Spinal cord (tissue), 10 donors: ENCODE results near the gene ATP5PD. TPM values are rescaled to one million over a fixed set of nuclear protein-coding genes. Genes with fewer than 3 reads are reported as not detected.

ENCODE experiments used
- DNase-seq, 6 donors: peaks; one replicate each; pipeline versions ENCODE4 v3.0.0 to v3.0.0-alpha.2; 2013 to 2015; ENCODE audit warnings: low spot score in 6 of 6, low read depth in 4 of 6
- H3K27ac ChIP-seq: one replicate; pipeline ENCODE4 v1.5.1; 2013; ENCODE audit warnings: low read depth, low read length, control low read depth
- H3K27me3 ChIP-seq: one replicate; pipeline ENCODE4 v1.6.1; 2013; ENCODE audit warnings: low read length; ENCODE audit not compliant: control insufficient read depth, insufficient read depth
- H3K36me3 ChIP-seq: one replicate; pipeline ENCODE4 v1.6.1; 2013; ENCODE audit warnings: low read length; ENCODE audit not compliant: control insufficient read depth, insufficient read depth
- H3K4me1 ChIP-seq: one replicate; pipeline ENCODE4 v1.6.1; 2013; ENCODE audit warnings: low read length; ENCODE audit not compliant: control insufficient read depth, insufficient read depth
- H3K4me3 ChIP-seq: one replicate; pipeline ENCODE4 v1.5.1; 2013; ENCODE audit warnings: low read depth, low read length, control low read depth
- H3K9me3 ChIP-seq: one replicate; pipeline ENCODE4 v1.6.1; 2013; ENCODE audit warnings: low read length; ENCODE audit not compliant: control insufficient read depth, insufficient read depth
- WGBS: methylation state at CpG from one replicate; pipeline ENCODE4 v1.1.5; 2013; ENCODE audit warnings: missing lambda C conversion rate; ENCODE audit not compliant: insufficient coverage; 5-methylcytosine and 5-hydroxymethylcytosine counted together
- polyA plus RNA-seq, 2 donors: library from polyadenylated mRNA; unstranded; fragments of 120-200 nt; gene quantifications; one replicate each; pipeline ENCODE4 v1.2.1, GENCODE V29; 2013; ENCODE audit not compliant: insufficient read length in 2 of 2
- total RNA-seq, 2 donors: library from RNA; depleted of rRNA in 1 of 2; stranded (reverse); fragments of 120-200 nt in 1 of 2; fragments of >200 nt in 1 of 2; gene quantifications; one replicate each; pipeline versions ENCODE4 v1.2.3 to v1.2.4, GENCODE V29; 2013 to 2014
- donor health status: healthy.

Gene ATP5PD
- total and polyA plus RNA-seq, 4 donors = 145 to 326 (median 304) TPM

DNA sequence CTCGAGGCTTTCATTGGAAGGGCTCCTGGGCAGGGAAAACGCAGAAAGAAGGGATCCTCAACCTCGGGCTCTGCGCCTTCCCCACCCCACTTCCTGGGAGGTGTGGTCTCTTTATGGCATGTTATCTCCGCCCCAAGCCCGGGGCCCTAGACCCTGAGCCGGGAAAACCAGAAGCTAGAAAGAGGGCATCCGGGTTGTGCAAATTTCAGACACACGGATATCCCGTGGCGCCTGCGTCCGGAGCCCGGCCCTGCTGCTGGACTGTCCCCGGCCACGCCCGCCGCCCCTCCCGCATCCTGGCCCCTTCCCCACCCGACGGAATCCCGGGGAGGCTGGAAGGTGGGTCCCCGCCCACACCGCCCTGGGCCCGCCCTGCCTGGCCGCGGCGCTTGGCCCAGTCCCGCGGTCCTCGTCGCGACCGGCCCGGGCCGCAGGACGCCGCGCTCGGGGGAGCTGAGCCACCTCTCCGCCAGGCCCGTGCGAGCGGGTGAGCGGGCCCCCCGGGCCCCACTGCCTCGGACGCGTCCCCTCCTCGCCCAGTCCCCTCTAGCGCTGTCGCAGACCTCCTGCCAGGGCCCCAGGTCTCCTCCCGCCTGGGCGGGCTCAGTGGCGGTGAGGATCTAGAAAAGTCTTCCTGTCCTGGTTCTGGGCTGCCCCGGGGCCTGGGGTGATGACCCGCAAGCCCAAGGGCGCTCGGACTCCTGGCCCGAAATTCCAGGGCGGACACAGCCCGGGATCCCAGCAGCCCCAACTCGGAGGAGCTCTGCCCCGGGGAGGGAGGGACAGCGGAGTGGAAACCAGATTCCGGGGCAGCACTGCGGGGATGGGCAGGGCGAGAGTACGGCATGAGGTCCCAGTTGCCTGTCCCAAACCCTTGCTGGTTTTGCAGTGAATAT is 41.0 kb upstream of the ATP5PD start, which contains the start of gene SLC16A5:
SLC16A5 (plus strand) TSS at position 397 of the 896 bp plus-strand sequence. CDS start 5,683 bp downstream, outside the sequence.
- peak in 2 of 6 donors; percentile 51 to 66 for DNase-seq
- H3K27ac ChIP-seq = peak within 1 kb of the TSS; percentile 82

DNA sequence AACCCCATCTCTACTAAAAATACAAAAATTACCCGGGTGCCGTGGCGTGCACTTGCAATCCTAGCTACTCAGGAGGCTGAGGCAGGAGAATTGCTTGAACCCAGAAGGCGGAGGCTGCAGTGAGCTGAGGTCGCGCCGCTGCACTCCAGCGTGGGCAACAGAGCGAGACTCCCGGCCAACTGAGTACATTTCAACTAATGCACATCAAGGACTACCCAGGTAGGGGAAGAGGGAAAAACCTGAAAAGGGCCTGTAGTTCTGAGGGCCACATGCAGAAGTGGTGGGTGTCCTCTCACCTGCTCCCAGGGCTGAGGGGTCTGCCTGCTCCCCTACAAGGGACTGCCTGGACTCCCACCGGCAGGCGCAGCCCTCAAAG is 40.4 kb upstream of the ATP5PD start:
- WGBS = 39% methylated on average over 3 of the region's 12 CpGs
- H3K27ac ChIP-seq = peak overlapping the region; percentile 63

More for the DNA sequence above, 41.0 kb upstream of the ATP5PD start, which contains the start of gene SLC16A5:
- peak within 1 kb of the TSS; percentile 43 for H3K4me3 ChIP-seq
- H3K4me1 ChIP-seq = peaks cover 34% of the 10 kb centered on the region
- 4% methylated on average over 65 of the region's 69 CpGs for WGBS
- H3K9me3 ChIP-seq = no peaks in the 10 kb centered on the region
- H3K36me3 ChIP-seq = no peaks in the 10 kb centered on the region
- H3K27me3 ChIP-seq = peaks cover 10% of the 10 kb centered on the region

DNA sequence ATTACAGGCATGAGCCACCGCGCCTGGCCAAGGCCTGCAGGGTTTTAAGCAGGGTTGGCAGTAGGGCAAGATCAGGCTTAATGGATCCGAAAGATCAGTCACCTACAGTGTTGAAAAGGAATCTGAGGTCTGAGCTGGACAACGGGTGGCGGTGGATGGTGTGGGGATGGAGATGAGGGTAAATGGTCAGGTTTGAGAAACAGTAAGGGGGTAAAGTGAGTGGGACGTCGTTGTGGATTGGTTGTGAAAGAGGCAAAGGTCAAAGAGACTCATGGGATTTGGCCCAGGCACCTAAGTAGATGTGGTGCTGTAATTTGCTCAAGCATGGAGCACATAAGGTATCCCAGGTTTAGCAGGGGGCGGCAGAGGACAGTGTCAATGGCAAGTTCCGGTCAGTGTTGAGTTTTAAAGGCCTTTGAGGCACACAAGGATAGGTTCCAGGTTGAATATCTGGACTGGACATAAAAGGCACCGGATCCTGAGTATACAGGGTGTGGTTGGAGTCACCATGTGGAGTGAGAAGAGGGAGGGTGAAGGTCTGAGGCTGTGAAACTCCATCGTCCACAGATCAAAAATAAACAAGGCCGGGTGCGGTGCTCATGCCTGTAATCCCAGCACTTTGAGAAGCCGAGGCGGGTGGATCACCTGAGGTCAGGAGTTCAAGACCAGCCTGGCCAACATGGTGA is 39.9 kb upstream of the ATP5PD start:
- peaks cover 32% of the 10 kb centered on the region for H3K4me1 ChIP-seq
- no peak overlapping the region for H3K4me3 ChIP-seq
- H3K27ac ChIP-seq = no peak overlapping the region
- no peak for DNase-seq
- peaks cover 10% of the 10 kb centered on the region for H3K27me3 ChIP-seq
- H3K36me3 ChIP-seq = no peaks in the 10 kb centered on the region
- 84% methylated on average over 13 of the region's 15 CpGs for WGBS
- H3K9me3 ChIP-seq = no peaks in the 10 kb centered on the region

More for the DNA sequence above, 40.4 kb upstream of the ATP5PD start:
- Histone ChIP-seq H3K4me3 (peak overlapping the region; percentile 22), H3K27me3 (peaks cover 10% of the 10 kb centered on the region), H3K9me3 (no peaks in the 10 kb centered on the region), H3K4me1 (peaks cover 34% of the 10 kb centered on the region), H3K36me3 (no peaks in the 10 kb centered on the region)
- DNase-seq = no peak

DNA sequence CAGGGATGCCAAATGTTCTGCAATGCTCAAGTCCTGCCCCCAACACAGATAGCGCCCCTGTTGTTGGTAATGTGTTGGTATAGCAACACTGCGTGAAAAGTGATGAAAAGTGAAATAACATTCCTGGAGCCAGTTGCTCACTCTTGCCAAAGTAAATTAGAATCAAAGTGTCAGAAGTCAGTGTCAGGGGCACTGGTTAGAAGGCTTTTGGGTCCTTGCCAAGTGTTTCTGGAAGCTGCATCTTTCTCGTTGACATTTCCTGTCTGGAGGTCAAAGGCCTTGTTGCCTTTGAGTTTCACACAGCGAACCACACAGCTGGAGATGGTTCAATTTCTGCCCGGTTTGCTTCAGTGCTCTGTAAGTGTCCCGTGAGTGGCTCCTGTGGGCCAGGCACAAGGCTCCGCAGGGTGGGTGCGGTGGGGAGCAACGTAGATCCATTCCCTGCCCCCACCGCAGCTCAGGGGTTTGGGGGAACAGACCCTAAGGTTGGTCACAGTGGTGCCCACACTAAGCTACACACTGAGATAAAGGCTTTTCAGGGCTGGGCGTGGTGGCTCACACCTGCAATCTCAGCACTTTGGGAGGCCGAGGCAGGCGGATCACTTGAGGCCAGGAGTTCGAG is 37.4 kb upstream of the ATP5PD start:
- Histone ChIP-seq H3K27ac (no peak overlapping the region), H3K36me3 (no peaks in the 10 kb centered on the region), H3K4me1 (peaks cover 30% of the 10 kb centered on the region), H3K27me3 (peaks cover 10% of the 10 kb centered on the region), H3K9me3 (no peaks in the 10 kb centered on the region), H3K4me3 (no peak overlapping the region)
- WGBS = 58% methylated on average over 12 of the region's 14 CpGs
- peak in 1 of 6 donors; percentile 69 for DNase-seq

DNA sequence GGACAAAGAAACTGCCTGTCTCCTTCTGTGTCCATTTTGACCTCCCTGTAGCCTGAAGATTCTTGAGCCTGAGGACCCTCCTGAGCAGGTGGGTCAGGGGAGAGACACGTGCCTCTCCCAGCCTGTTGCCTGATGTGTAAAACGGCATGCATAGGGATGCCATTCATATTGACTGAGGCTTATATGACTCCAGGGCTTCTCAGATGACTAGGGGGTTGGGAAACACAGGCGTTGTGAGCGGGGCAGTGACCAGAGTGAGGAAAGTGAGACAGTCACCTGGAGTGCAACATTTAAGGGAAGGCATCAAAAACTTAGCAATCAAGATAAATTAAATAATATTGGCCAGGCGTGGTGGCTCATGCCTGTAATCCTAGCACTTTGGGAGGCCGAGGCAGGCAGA is 35.9 kb upstream of the ATP5PD start:
- Histone ChIP-seq H3K27ac (no peak overlapping the region), H3K4me1 (peaks cover 29% of the 10 kb centered on the region), H3K36me3 (no peaks in the 10 kb centered on the region), H3K4me3 (no peak overlapping the region), H3K9me3 (no peaks in the 10 kb centered on the region), H3K27me3 (peaks cover 4% of the 10 kb centered on the region)
- 45% methylated on average over 4 of the region's 6 CpGs for WGBS
- DNase-seq = no peak

DNA sequence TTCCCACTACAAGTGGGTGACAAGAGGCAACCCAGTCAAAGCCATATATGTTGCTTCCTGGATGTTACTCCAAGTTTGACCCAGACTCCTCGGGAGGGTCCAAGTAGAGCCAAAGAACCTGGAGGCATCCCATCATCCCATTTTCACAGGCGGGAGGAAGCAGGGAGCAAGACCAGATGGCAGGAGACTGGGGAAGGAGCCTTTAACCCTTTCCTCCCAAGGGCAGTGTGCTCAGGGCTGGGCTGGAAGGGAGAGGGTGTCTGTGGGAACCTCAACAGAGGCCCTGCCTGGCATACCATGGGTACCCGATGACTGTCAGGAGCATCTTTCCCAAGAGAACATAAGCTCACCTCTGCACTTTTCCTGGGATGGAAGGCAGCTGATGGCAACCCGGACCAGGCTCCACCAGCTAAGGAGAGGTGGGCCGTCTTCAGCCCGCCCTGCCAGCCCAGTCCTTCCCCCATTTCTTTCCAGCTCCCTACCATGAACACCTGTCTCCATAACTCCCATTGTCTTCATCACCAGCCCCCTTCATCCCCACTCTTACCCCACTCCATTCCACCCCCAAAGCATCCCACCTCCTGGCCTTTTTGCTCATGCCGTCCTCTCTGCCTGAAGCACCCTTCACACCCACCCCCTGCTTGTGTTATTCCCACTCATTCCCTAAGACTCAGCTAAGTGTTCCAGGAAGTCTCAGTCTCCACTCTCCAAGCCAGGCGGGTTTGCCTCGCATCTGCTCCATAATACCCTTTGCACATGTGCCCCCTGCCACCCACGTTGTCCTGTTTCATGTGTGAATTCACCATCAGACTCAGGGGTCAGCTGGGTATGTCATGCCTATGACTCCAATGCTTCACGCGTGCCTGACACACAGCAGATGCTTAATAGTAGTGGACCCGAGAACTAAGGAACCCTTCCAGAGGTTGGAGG is 35.1 kb upstream of the ATP5PD start:
- Histone ChIP-seq H3K9me3 (no peaks in the 10 kb centered on the region), H3K4me3 (no peak overlapping the region), H3K4me1 (peaks cover 31% of the 10 kb centered on the region), H3K36me3 (no peaks in the 10 kb centered on the region), H3K27me3 (peaks cover 2% of the 10 kb centered on the region), H3K27ac (no peak overlapping the region)
- 78% methylated on average over 11 of the region's 13 CpGs for WGBS
- no peak for DNase-seq

DNA sequence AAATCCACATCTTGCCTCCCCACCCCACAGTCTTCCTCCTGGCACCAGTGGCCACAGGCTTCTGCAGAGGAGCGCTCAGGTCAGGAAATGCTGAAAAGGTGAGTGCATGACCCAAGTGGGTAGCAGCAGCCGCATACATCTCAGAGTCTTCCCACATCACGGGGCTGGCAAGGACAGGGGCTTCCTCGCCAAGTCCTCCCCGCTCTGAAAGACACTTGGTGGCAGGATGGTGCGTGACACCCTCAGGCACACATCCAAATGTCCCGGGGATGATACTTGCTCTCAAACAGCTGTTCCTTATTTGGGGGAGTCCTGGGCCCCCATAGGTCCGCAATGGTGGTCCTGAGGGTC is 32.2 kb upstream of the ATP5PD start:
- Histone ChIP-seq H3K4me1 (peaks cover 38% of the 10 kb centered on the region), H3K9me3 (no peaks in the 10 kb centered on the region), H3K27ac (no peak overlapping the region), H3K36me3 (no peaks in the 10 kb centered on the region), H3K4me3 (no peak overlapping the region), H3K27me3 (no peaks in the 10 kb centered on the region)
- 81% methylated on average over 7 of the region's 8 CpGs for WGBS
- DNase-seq = no peak

DNA sequence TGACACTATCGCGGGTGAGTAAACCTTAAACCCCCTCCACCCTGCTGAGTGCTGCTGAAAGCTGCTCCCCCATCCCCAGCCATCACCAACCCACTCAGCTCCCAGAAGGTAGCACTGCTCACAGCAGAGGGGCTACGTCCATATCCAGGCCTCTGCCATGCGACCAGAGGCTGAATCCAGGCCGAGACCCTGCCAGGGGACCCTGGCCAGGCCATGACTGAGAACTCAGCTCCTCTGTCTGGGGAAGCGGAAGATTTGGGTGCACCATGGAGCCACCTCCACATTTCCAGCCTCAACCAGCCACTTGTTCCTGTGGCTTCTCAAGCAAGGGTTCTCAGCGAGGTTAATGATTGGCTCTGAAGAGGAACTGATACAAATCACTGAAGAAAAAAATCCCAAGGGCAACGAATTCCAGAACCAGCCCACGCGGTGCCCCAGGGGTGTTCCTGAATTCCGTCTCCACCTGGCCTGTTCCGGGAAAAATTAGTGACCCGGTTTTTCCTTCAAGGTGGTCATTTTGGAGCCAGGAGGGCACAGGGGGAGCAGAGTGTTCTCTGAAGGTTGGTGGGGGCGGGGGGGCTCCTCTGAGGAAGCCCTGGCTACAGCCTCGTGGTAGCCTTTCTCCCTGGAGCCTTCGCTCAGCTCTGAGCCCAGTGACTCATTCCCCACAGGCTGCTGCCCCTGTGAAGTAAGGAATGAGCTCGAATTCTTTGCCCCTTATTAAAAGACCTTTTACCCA is 31.7 kb upstream of the ATP5PD start:
- 72% methylated on average over 13 of the region's 17 CpGs for WGBS
- Histone ChIP-seq H3K27ac (no peak overlapping the region), H3K36me3 (no peaks in the 10 kb centered on the region), H3K9me3 (no peaks in the 10 kb centered on the region), H3K27me3 (no peaks in the 10 kb centered on the region), H3K4me3 (no peak overlapping the region), H3K4me1 (peaks cover 43% of the 10 kb centered on the region)
- no peak for DNase-seq
